Measurements from ENCODE around the gene SEMA3G. TPM values are rescaled to one million over a fixed set of nuclear protein-coding genes. Genes with fewer than 3 reads are reported as not detected.

Gene SEMA3G
- total RNA-seq: 0.13 and 0.40 TPM in 2 replicates

GRCh38 chr3:52444860-52445793 is at the start of gene SEMA3G:
TSS of gene SEMA3G (minus strand) at chr3:52445103. CDS start at chr3:52445027, 76 bp downstream.

DNA sequence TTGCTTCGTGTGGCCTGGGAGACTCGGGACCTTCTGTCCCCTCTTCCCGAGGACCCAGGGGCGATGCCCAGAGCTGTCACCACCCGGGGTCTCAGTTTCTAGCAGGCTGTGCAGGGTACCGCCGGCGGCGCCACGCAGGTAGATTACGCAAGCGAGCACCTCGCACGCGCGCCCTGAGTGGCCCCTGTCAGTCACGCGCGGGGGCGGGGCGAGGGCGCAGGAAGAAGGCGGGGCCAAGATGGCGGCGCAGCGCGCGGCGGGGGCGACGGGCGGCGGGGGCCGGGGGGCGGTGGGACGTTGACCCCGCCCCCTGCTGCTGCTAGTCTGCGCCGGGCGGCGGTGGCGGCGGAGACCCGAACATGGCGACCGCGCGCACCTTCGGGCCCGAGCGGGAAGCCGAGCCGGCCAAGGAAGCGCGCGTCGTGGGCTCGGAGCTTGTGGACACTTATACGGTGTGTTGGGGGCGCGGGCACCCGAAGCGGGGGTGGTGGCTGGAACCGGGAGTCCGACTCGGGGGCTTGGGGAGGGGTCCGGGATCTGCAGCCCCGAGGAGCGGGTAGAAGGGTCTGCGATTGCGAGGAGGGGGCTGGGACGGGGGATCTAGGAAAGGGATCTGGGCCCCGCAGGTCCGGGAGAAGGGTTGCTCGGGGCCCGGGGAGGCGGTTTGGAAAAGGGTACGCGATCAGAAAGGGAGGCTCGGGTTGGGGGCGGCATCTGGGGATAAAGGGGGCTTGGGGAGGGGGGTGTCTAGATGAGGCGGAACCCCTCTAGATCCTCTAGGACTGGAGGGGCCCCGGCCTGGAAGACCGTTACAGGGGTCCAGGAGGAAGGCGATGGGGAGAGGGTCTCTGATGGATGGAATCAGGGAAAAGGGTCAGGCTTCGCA is 10.6 kb upstream of the SEMA3G start, which contains the start of gene NISCH:
Gene NISCH (plus strand): TSS at position 322 of the 886 bp plus-strand sequence. CDS start 38 bp downstream, at position 360.

GRCh38 chr3:52453496-52454249 is 8.8 kb upstream of the SEMA3G start, which contains the start of gene TNNC1:
TSS of gene TNNC1 (minus strand) at chr3:52454041. CDS start at chr3:52454015, 26 bp downstream.

Other genes starting within 250 kb of the SEMA3G start
- gene ALAS1, start 246.9 kb downstream of the SEMA3G start, total RNA-seq: 45.6 and 45.7 TPM in 2 replicates
- not detected in 2 replicates for gene TLR9, start 219.5 kb downstream of the SEMA3G start, total RNA-seq
- 107 and 182 TPM in 2 replicates for gene TWF2, start 205.9 kb downstream of the SEMA3G start, total RNA-seq
- gene PPM1M, start 199.3 kb downstream of the SEMA3G start, total RNA-seq: 20.0 and 22.4 TPM in 2 replicates
- 55.1 and 73.8 TPM in 2 replicates for gene WDR82, start 166.5 kb downstream of the SEMA3G start, total RNA-seq
- gene GLYCTK, start 157.3 kb downstream of the SEMA3G start, total RNA-seq: 8.4 and 10.2 TPM in 2 replicates
- gene DNAH1, start 128.8 kb downstream of the SEMA3G start, total RNA-seq: 0.39 and 0.96 TPM in 2 replicates
- 55.2 and 63.6 TPM in 2 replicates for gene BAP1, start 35.1 kb downstream of the SEMA3G start, total RNA-seq
- 3.1 and 5.2 TPM in 2 replicates for gene PHF7, start 34.4 kb downstream of the SEMA3G start, total RNA-seq
- gene TNNC1, start 8.9 kb upstream of the SEMA3G start, total RNA-seq: 0.26 and 4.8 TPM in 2 replicates
- gene NISCH, start 10.5 kb upstream of the SEMA3G start, total RNA-seq: 24.0 and 65.3 TPM in 2 replicates
- 0.39 and 0.80 TPM in 2 replicates for gene STAB1, start 50.2 kb upstream of the SEMA3G start, total RNA-seq
- 118 and 290 TPM in 2 replicates for gene NT5DC2, start 88.8 kb upstream of the SEMA3G start, total RNA-seq
- gene UQCC5, start 91.5 kb upstream of the SEMA3G start, total RNA-seq: 0.91 TPM in 1 of 2 replicates, not detected in the other
- gene PBRM1, start 240.8 kb upstream of the SEMA3G start, total RNA-seq: 30.9 and 40.2 TPM in 2 replicates
- gene GNL3, start 240.9 kb upstream of the SEMA3G start, total RNA-seq: 72.3 and 80.9 TPM in 2 replicates

All from epithelial cell of alveolus of lung (primary cell).